ENCODE results near the gene RUFY2. TPM values are rescaled to one million over a fixed set of nuclear protein-coding genes. Genes with fewer than 3 reads are reported as not detected.

The RUFY2 gene
- total and polyA plus RNA-seq, 2 donors (not counting 3 experiments of a cell fraction or from before 2014, with no cell fraction given) = 5.7 to 24.2 TPM

DNA sequence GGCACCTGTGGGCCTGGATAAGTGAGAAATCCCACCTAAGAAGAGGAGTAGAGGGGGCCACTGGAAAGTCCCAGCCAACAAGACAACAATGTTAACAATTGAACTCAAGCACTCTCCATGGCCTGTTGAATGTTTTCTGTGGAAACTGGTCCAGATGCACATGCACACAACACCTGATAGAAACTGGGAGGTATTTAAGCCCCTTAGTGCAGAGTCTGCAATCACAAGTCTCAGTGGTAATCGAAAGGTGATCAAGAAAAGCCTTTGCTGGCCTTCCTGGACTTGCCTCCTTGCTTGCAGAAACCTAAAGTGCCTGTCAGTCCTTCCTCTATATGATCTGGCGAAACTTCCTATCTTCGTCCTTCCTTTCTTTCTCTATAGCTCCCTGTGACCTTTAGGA, 105.8 kb downstream of the RUFY2 start:
- no peak for DNase-seq (ENCODE audit: low read depth, low spot score)
- Histone ChIP-seq H3K4me3 (replicated peaks in 1 of 3; ENCODE audit: insufficient read depth in 1 of 3, low read depth in 1 of 3, low read length in 3 of 3) (no peak overlapping the region), H3K27ac (ENCODE audit: insufficient read depth, low read depth, low read length) (no peak overlapping the region), H3K4me2 (ENCODE audit: insufficient read depth, low read length) (no peak overlapping the region), H3K9me1 (replicated peaks; ENCODE audit: control insufficient read depth, extremely low read depth, insufficient read depth, low read length) (no peaks in the 10 kb centered on the region), H3K79me2 (ENCODE audit: control insufficient read depth, insufficient read depth, low read length) (no peaks in the 10 kb centered on the region), H3K4me1 (ENCODE audit: control insufficient read depth, extremely low read depth, insufficient read depth, low read length) (peaks cover 3% of the 10 kb centered on the region), H2AFZ (ENCODE audit: low read depth, low read length) (no peak overlapping the region), H3K9me3 (replicated peaks; ENCODE audit: control insufficient read depth, insufficient read depth, low read length) (no peaks in the 10 kb centered on the region), H3K27me3 (ENCODE audit: control insufficient read depth in 2 of 2, insufficient read depth in 2 of 2, low read length in 2 of 2) (no peaks in the 10 kb centered on the region), H3K9ac (replicated peaks; ENCODE audit: extremely low read depth, insufficient read depth, low read length) (no peak overlapping the region), H3K36me3 (ENCODE audit: control insufficient read depth in 2 of 2, extremely low read depth in 1 of 2, insufficient read depth in 2 of 2, low read length in 2 of 2) (no peaks in the 10 kb centered on the region), H4K20me1 (replicated peaks; ENCODE audit: control insufficient read depth, extremely low read depth, insufficient read depth, low read length) (no peaks in the 10 kb centered on the region)
- dilution Hi-C loops (cut with MboI; ENCODE audit: extremely low pct_ligation_motif_present, low sequenced_read_pairs) (no loop called here), intact Hi-C loops (cut with micrococcal nuclease) (loop anchor here (5.0 kb wide), 1 partner anchor 219 kb away; no protein-coding TSS in a partner anchor)
- BruUV-seq (replicated peaks) = no TSS peak
- POLR2A ChIA-PET = interaction anchor here (0.7 kb wide), 1 partner anchor 351 kb away, joined by 3 read pairs; no protein-coding TSS in a partner anchor
- CTCF ChIA-PET = interaction anchor here (0.6 to 6.2 kb wide), 37 partner anchors 9 to 604 kb away, joined by 3 to 290 read pairs (median 5); partner anchors contain the start of gene ATOH7
- TF ChIP-seq JUN (IDR thresholded peaks at IDR 0.05; ENCODE audit: borderline replicate concordance, insufficient read depth, insufficient read length, low read depth) = no peak
- no peak for TF ChIP-seq POLR2A (IDR thresholded peaks at IDR 0.05; ENCODE audit: low read depth, low read length)
- TF ChIP-seq EZH2 (IDR thresholded peaks at IDR 0.05; ENCODE audit: borderline replicate concordance, low read depth, low read length, severe bottlenecking) = no peak
- no peak for TF ChIP-seq MYC (IDR thresholded peaks at IDR 0.05; ENCODE audit: low read depth, low read length)
- TF ChIP-seq, protein P1, sequence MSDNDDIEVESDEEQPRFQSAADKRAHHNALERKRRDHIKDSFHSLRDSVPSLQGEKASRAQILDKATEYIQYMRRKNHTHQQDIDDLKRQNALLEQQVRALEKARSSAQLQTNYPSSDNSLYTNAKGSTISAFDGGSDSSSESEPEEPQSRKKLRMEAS (IDR thresholded peaks at IDR 0.05; ENCODE audit: insufficient read depth, insufficient read length) = no peak
- no peak for TF ChIP-seq FOS (IDR thresholded peaks at IDR 0.05; ENCODE audit: borderline replicate concordance, insufficient read depth, low read length)
- no peak for TF ChIP-seq GATA2 (IDR thresholded peaks at IDR 0.05; ENCODE audit: insufficient read depth, insufficient read length, low read depth, low read length)
- TF ChIP-seq POLR2AphosphoS5 (IDR thresholded peaks at IDR 0.05; ENCODE audit: insufficient read depth, low read depth, low read length) = no peak
- TF ChIP-seq, protein P2, sequence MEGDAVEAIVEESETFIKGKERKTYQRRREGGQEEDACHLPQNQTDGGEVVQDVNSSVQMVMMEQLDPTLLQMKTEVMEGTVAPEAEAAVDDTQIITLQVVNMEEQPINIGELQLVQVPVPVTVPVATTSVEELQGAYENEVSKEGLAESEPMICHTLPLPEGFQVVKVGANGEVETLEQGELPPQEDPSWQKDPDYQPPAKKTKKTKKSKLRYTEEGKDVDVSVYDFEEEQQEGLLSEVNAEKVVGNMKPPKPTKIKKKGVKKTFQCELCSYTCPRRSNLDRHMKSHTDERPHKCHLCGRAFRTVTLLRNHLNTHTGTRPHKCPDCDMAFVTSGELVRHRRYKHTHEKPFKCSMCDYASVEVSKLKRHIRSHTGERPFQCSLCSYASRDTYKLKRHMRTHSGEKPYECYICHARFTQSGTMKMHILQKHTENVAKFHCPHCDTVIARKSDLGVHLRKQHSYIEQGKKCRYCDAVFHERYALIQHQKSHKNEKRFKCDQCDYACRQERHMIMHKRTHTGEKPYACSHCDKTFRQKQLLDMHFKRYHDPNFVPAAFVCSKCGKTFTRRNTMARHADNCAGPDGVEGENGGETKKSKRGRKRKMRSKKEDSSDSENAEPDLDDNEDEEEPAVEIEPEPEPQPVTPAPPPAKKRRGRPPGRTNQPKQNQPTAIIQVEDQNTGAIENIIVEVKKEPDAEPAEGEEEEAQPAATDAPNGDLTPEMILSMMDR (IDR thresholded peaks at IDR 0.05; ENCODE audit: extremely low read depth in 1 of 2, insufficient read depth in 1 of 2, low read depth in 1 of 2, low read length in 2 of 2) = no peak
- no peak for FAIRE-seq

Data from endothelial cell of umbilical vein (primary cell).